RWPE2 (cell line): ENCODE data around the gene PCSK4.

Experiments used
- ATAC-seq: fragments of 200-7000 bp; cut with Tn5 transposase; 3 replicates; pipeline ENCODE4 v1.9.1; 2021; ENCODE audit warnings: low read depth
- DNase-seq: peaks from one replicate; pipeline ENCODE4 v3.0.0-alpha.2; 2020; ENCODE audit warnings: low spot score
- H3K27ac ChIP-seq: fragments of 450-650 bp; 2 replicates; pipeline ENCODE4 v1.5.1; 2017; ENCODE audit warnings: mild to moderate bottlenecking; ENCODE audit not compliant: poor library complexity, severe bottlenecking
- H3K27me3 ChIP-seq: fragments of 250-450 bp; sonication (Bioruptor Pico); 2 replicates; pipeline ENCODE4 v1.5.1; 2021; ENCODE audit warnings: mild to moderate bottlenecking, moderate library complexity; ENCODE audit not compliant: insufficient read depth, poor library complexity, severe bottlenecking
- H3K36me3 ChIP-seq: fragments of 250-450 bp; sonication (Bioruptor Pico); 2 replicates; pipeline ENCODE4 v1.5.1; 2020; ENCODE audit warnings: low read depth, mild to moderate bottlenecking, moderate library complexity
- H3K4me1 ChIP-seq: fragments of 250-450 bp; sonication (Bioruptor Pico); 2 replicates; pipeline ENCODE4 v1.5.1; 2021; ENCODE audit warnings: mild to moderate bottlenecking, moderate library complexity; ENCODE audit not compliant: insufficient read depth, poor library complexity, severe bottlenecking
- H3K4me3 ChIP-seq: fragments of 250-450 bp; sonication (Bioruptor Pico); 2 replicates; pipeline ENCODE4 v1.5.1; 2021; ENCODE audit warnings: mild to moderate bottlenecking, moderate library complexity; ENCODE audit not compliant: severe bottlenecking
- H3K9me3 ChIP-seq: fragments of 250-450 bp; sonication (Bioruptor Pico); 2 replicates; pipeline ENCODE4 v1.5.1; 2021; ENCODE audit warnings: mild to moderate bottlenecking, moderate library complexity; ENCODE audit not compliant: severe bottlenecking
- TF ChIP-seq, protein P1 (sequence below): fragments of 450-650 bp; IDR thresholded peaks from one replicate; pipeline ENCODE4 v1.5.1; 2017; ENCODE audit warnings: mild to moderate bottlenecking, moderate library complexity; ENCODE audit not compliant: poor library complexity, severe bottlenecking

PCSK4 gene

GRCh38 chr19:1483131-1483978 lies 6.8 kb downstream of the PCSK4 start:
- no peaks in the 10 kb centered on the region for H3K27me3 ChIP-seq
- no peaks in the 10 kb centered on the region for H3K4me1 ChIP-seq
- H3K27ac ChIP-seq, result no peak overlapping the region
- H3K36me3 ChIP-seq, result no peaks in the 10 kb centered on the region
- ATAC-seq, result no peak
- H3K4me3 ChIP-seq, result no peak overlapping the region
- H3K9me3 ChIP-seq, result no peaks in the 10 kb centered on the region
- TF ChIP-seq, protein P1, sequence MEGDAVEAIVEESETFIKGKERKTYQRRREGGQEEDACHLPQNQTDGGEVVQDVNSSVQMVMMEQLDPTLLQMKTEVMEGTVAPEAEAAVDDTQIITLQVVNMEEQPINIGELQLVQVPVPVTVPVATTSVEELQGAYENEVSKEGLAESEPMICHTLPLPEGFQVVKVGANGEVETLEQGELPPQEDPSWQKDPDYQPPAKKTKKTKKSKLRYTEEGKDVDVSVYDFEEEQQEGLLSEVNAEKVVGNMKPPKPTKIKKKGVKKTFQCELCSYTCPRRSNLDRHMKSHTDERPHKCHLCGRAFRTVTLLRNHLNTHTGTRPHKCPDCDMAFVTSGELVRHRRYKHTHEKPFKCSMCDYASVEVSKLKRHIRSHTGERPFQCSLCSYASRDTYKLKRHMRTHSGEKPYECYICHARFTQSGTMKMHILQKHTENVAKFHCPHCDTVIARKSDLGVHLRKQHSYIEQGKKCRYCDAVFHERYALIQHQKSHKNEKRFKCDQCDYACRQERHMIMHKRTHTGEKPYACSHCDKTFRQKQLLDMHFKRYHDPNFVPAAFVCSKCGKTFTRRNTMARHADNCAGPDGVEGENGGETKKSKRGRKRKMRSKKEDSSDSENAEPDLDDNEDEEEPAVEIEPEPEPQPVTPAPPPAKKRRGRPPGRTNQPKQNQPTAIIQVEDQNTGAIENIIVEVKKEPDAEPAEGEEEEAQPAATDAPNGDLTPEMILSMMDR, result no peak
- DNase-seq, result no peak

GRCh38 chr19:1482361-1483130 lies 7.6 kb downstream of the PCSK4 start:
- ATAC-seq, result no peak
- Histone ChIP-seq H3K9me3 (no peaks in the 10 kb centered on the region), H3K4me1 (no peaks in the 10 kb centered on the region), H3K4me3 (no peak overlapping the region), H3K27ac (no peak overlapping the region), H3K36me3 (peaks cover 4% of the 10 kb centered on the region; the same call in 1 of the 2 replicates), H3K27me3 (no peaks in the 10 kb centered on the region)
- DNase-seq, result no peak
- TF ChIP-seq, protein P1, result no peak

DNA sequence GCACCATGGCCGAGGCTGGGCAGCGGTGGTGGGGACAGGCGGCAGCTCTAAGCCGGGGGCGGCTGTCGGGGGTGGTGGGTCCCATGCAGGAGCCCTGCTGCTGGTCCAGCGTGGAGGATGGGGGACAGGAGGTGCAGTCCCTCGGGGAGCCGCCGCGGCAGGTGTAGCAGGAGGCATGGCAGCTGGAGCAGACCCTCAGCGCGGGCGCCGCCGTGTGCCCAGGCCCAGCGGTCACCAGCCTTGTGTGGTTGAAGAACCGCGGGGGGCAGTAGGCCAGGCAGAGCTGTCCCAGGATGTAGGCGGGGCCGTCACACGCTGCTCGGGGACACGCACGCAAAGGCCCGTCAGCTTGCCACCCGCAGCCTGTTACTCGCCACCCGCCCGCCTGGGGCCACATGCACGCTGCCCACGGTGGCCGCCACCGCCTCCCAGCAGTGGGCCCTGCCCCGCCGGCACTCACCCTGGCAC lies 8.2 kb downstream of the PCSK4 start:
- TF ChIP-seq, protein P1, result no peak
- Histone ChIP-seq H3K36me3 (peaks cover 10% of the 10 kb centered on the region), H3K4me1 (no peaks in the 10 kb centered on the region), H3K27me3 (no peaks in the 10 kb centered on the region), H3K4me3 (no peak overlapping the region), H3K9me3 (no peaks in the 10 kb centered on the region), H3K27ac (no peak overlapping the region)
- no peak for ATAC-seq
- no peak for DNase-seq

- ATAC-seq, result no peak
- TF ChIP-seq, protein P1, result no peak
- no peaks in the 10 kb centered on the region for H3K9me3 ChIP-seq
- H3K27me3 ChIP-seq, result no peaks in the 10 kb centered on the region
- no peak overlapping the region for H3K4me3 ChIP-seq
- no peak overlapping the region for H3K27ac ChIP-seq
- no peaks in the 10 kb centered on the region for H3K4me1 ChIP-seq
- no peak for DNase-seq
- H3K36me3 ChIP-seq, result peaks cover 16% of the 10 kb centered on the region
Observed at GRCh38 chr19:1481224-1481892, 8.8 kb downstream of the PCSK4 start.
